RCC 7860 (cell line): ENCODE results near the gene SLITRK2.

Experiments
- DNase-seq: peaks from one replicate; pipeline ENCODE4 v3.0.0-alpha.2; 2015; ENCODE audit warnings: low spot score
- FAIRE-seq: peaks from 2 replicates; lab custom pipeline; 2012; peaks lifted over from hg19 to GRCh38; lab: Jason Lieb, UNC

The SLITRK2 gene

GRCh38 chrX:145848448-145848847 lies 30.8 kb downstream of the SLITRK2 start:
- DNase-seq (no peak), FAIRE-seq (no peak)

GRCh38 chrX:145848857-145849256 lies 31.2 kb downstream of the SLITRK2 start:
- no peak for FAIRE-seq

GRCh38 chrX:145853181-145853580 lies 35.6 kb downstream of the SLITRK2 start:
- no peak for FAIRE-seq

More at GRCh38 chrX:145848857-145849256, 31.2 kb downstream of the SLITRK2 start:
- DNase-seq = no peak

GRCh38 chrX:145856181-145856580 lies 38.6 kb downstream of the SLITRK2 start:
- FAIRE-seq (no peak), DNase-seq (no peak)

More at GRCh38 chrX:145853181-145853580, 35.6 kb downstream of the SLITRK2 start:
- no peak for DNase-seq

GRCh38 chrX:145861818-145862217 lies 44.2 kb downstream of the SLITRK2 start:
- DNase-seq (no peak), FAIRE-seq (no peak)

GRCh38 chrX:145865082-145865481 lies 47.5 kb downstream of the SLITRK2 start:
- peak; percentile 72 for FAIRE-seq

More at GRCh38 chrX:145865082-145865481, 47.5 kb downstream of the SLITRK2 start:
- DNase-seq = no peak
